Ishikawa (cell line): Measurements from ENCODE around the gene PPP1R36.

ENCODE experiments used
- CEBPB ChIP-seq: IDR thresholded peaks from 2 replicates; pipeline ENCODE4 v1.6.1; 2012
- CREB1 ChIP-seq: IDR thresholded peaks from 2 replicates; pipeline ENCODE4 v1.6.1; 2012; ENCODE audit warnings: low read depth
- EGR1 ChIP-seq: IDR thresholded peaks from 2 replicates; pipeline ENCODE4 v1.6.1; 2012
- EP300 ChIP-seq: IDR thresholded peaks from 2 replicates; pipeline ENCODE4 v1.6.1; 2012; ENCODE audit warnings: borderline replicate concordance
- FOXM1 ChIP-seq: IDR thresholded peaks from 2 replicates; pipeline ENCODE4 v1.6.1; 2012; ENCODE audit warnings: low read depth, borderline replicate concordance
- MAX ChIP-seq: IDR thresholded peaks from 2 replicates; pipeline ENCODE4 v1.6.1; 2012
- NFIC ChIP-seq: IDR thresholded peaks from 2 replicates; pipeline ENCODE4 v1.6.1; 2012
- RAD21 ChIP-seq: IDR thresholded peaks from 2 replicates; pipeline ENCODE4 v1.6.1; 2012; ENCODE audit warnings: low read depth
- REST ChIP-seq: IDR thresholded peaks from 2 replicates; pipeline ENCODE4 v1.6.1; 2012; ENCODE audit warnings: low read depth, mild to moderate bottlenecking
- TAF1 ChIP-seq: IDR thresholded peaks from 2 replicates; pipeline ENCODE4 v1.6.1; 2012; ENCODE audit warnings: low read depth, mild to moderate bottlenecking
- TCF12 ChIP-seq: IDR thresholded peaks from 2 replicates; pipeline ENCODE4 v1.6.1; 2012; ENCODE audit warnings: low read depth
- TEAD4 ChIP-seq: IDR thresholded peaks from 2 replicates; pipeline ENCODE4 v1.6.1; 2012
- USF1 ChIP-seq: IDR thresholded peaks from 2 replicates; pipeline ENCODE4 v1.6.1; 2012
- YY1 ChIP-seq: IDR thresholded peaks from 2 replicates; pipeline ENCODE4 v1.6.1; 2012; ENCODE audit warnings: low read depth
- ZBTB7A ChIP-seq: IDR thresholded peaks from 2 replicates; pipeline ENCODE4 v1.6.1; 2012; ENCODE audit warnings: low read depth

Gene PPP1R36

GRCh38 chr14:64540208-64541202 lies 9.3 kb upstream of the PPP1R36 start, which contains the start of gene HSPA2:
Gene HSPA2 (plus strand): TSS chr14:64540741. CDS start chr14:64540850, 109 bp downstream.
- TF ChIP-seq CREB1 = peak; percentile 74
- TF ChIP-seq RAD21 = peak; percentile 73
- 0 out of 2 replicates have a peak, but pooled peaks have one; percentile 25 for TF ChIP-seq TCF12
- no peak for TF ChIP-seq CEBPB
- no peak for TF ChIP-seq EP300
- TF ChIP-seq MAX = peak; percentile 91
- TF ChIP-seq ZBTB7A = no peak
- 0 out of 2 replicates have a peak, but pooled peaks have one; percentile 23 for TF ChIP-seq YY1
- peak; percentile 51 for TF ChIP-seq TEAD4
- TF ChIP-seq TAF1 = peak; percentile 67
- TF ChIP-seq FOXM1 = peak; percentile 56; the same call in 1 of the 2 replicates
- peak; percentile 42; the same call in 1 of the 2 replicates for TF ChIP-seq NFIC
- TF ChIP-seq USF1 = peak; percentile 42; the same call in 1 of the 2 replicates

GRCh38 chr14:64541261-64541971 lies 8.3 kb upstream of the PPP1R36 start:
- TF ChIP-seq USF1 (no peak), NFIC (no peak), YY1 (no peak), TEAD4 (no peak), EP300 (no peak), REST (no peak), TCF12 (no peak), RAD21 (no peak), CREB1 (no peak), TAF1 (no peak)

GRCh38 chr14:64541972-64542835 lies 7.6 kb upstream of the PPP1R36 start:
- no peak for TF ChIP-seq TEAD4
- TF ChIP-seq TCF12 = no peak
- no peak for TF ChIP-seq EGR1
- TF ChIP-seq FOXM1 = no peak
- TF ChIP-seq ZBTB7A = no peak
- TF ChIP-seq REST = no peak
- no peak for TF ChIP-seq EP300
- no peak for TF ChIP-seq RAD21
- TF ChIP-seq CEBPB = no peak
- TF ChIP-seq MAX = no peak
- no peak for TF ChIP-seq NFIC
- TF ChIP-seq USF1 = no peak
- TF ChIP-seq TAF1 = no peak
- TF ChIP-seq YY1 = no peak
- no peak for TF ChIP-seq CREB1

- TF ChIP-seq EGR1 = no peak
- TF ChIP-seq NFIC = no peak
- no peak for TF ChIP-seq CREB1
- TF ChIP-seq TEAD4 = no peak
- TF ChIP-seq CEBPB = no peak
- no peak for TF ChIP-seq TAF1
- TF ChIP-seq EP300 = no peak
- TF ChIP-seq FOXM1 = no peak
- TF ChIP-seq REST = no peak
- TF ChIP-seq RAD21 = no peak
- no peak for TF ChIP-seq ZBTB7A
- TF ChIP-seq MAX = no peak
- no peak for TF ChIP-seq USF1
Observed at GRCh38 chr14:64542836-64543201, 6.9 kb upstream of the PPP1R36 start.
